ENCODE results near the gene CYREN. TPM values are rescaled to one million over a fixed set of nuclear protein-coding genes. Genes with fewer than 3 reads are reported as not detected.

CYREN gene
- total and polyA plus RNA-seq, 2 of the 13 experiments (the other 11 are each of a cell fraction or from before 2014, with no cell fraction given): 20.7 to 60.7 TPM

- TF ChIP-seq CTCF (CRISPR knock-in tag; IDR thresholded peaks at IDR 0.05) (peak; percentile 90), SOX5 (CRISPR knock-in tag; IDR thresholded peaks at IDR 0.05; ENCODE audit: borderline replicate concordance) (peak; percentile 24; the same call in 1 of the 2 replicates), BRCA1 (CRISPR knock-in tag; IDR thresholded peaks at IDR 0.05) (no peak), SP1 (IDR thresholded peaks at IDR 0.05) (no peak), SP1 (CRISPR knock-in tag; IDR thresholded peaks at IDR 0.05) (0 out of 2 replicates have a peak, but pooled peaks have one; percentile 30), NR2F6 (IDR thresholded peaks at IDR 0.05) (peak; percentile 57; the same call in 1 of the 2 replicates), NR2F6 (CRISPR knock-in tag; IDR thresholded peaks at IDR 0.05) (peak; percentile 67; the same call in 1 of the 2 replicates), TCF12 (IDR thresholded peaks at IDR 0.05) (no peak), TCF12 (CRISPR knock-in tag; IDR thresholded peaks at IDR 0.05) (no peak), FOSL2 (CRISPR knock-in tag; IDR thresholded peaks at IDR 0.05) (peak; percentile 69), ZSCAN31 (CRISPR knock-in tag; IDR thresholded peaks at IDR 0.05; ENCODE audit: low read depth) (peak; percentile 5; the same call in 1 of the 2 replicates), TCF7 (IDR thresholded peaks at IDR 0.05; ENCODE audit: low read depth) (no peak), NFIC (IDR thresholded peaks at IDR 0.05; ENCODE audit: low read length) (no peak), KLF6 (CRISPR knock-in tag; IDR thresholded peaks at IDR 0.05) (0 out of 2 replicates have a peak, but pooled peaks have one; percentile 34), MED13 (CRISPR knock-in tag; IDR thresholded peaks at IDR 0.05) (0 out of 2 replicates have a peak, but pooled peaks have one; percentile 40), PHF5A (CRISPR knock-in tag; IDR thresholded peaks at IDR 0.05; ENCODE audit: low read depth, unreplicated experiment) (no peak), ZNF580 (CRISPR knock-in tag; IDR thresholded peaks at IDR 0.05; ENCODE audit: borderline replicate concordance, low read depth) (peak; percentile 51; the same call in 1 of the 2 replicates), ZNF558 (CRISPR knock-in tag; IDR thresholded peaks at IDR 0.05; ENCODE audit: borderline replicate concordance) (0 out of 2 replicates have a peak, but pooled peaks have one; percentile 36), IRF2 (CRISPR knock-in tag; IDR thresholded peaks at IDR 0.05) (peak; percentile 53; the same call in 1 of the 2 replicates), ELF3 (CRISPR knock-in tag; IDR thresholded peaks at IDR 0.05) (0 out of 2 replicates have a peak, but pooled peaks have one; percentile 2), BRF2 (CRISPR knock-in tag; IDR thresholded peaks at IDR 0.05) (no peak), PHF21A (CRISPR knock-in tag; IDR thresholded peaks at IDR 0.05) (peak; percentile 54; the same call in 1 of the 2 replicates), ZSCAN22 (CRISPR knock-in tag; IDR thresholded peaks at IDR 0.05) (no peak), POLR2A (IDR thresholded peaks at IDR 0.05; ENCODE audit: insufficient read depth in 1 of 2, low read depth in 2 of 2, low read length in 2 of 2) (peak in 1 of 2 experiments; percentile 56; a peak in 2 of 4 replicates), TFDP1 (CRISPR knock-in tag; IDR thresholded peaks at IDR 0.05; ENCODE audit: borderline replicate concordance) (no peak), ZEB1 (IDR thresholded peaks at IDR 0.05; ENCODE audit: insufficient replicate concordance, low read depth) (peak; percentile 21), HDAC2 (CRISPR knock-in tag; IDR thresholded peaks at IDR 0.05) (0 out of 2 replicates have a peak, but pooled peaks have one; percentile 20)
These were observed 1.2 kb downstream of the CYREN start (continued) for GRCh38 chr7:135169141-135169963.
